Measurements from ENCODE around the gene CCT6B. TPM values are rescaled to one million over a fixed set of nuclear protein-coding genes. Genes with fewer than 3 reads are reported as not detected.

The CCT6B gene
- 5.9 and 6.2 TPM in 2 replicates for total RNA-seq

- peaks cover 6% of the 10 kb centered on the region for H3K36me3 ChIP-seq (ENCODE audit: insufficient read depth, low read length)
- TF ChIP-seq CTCF (IDR thresholded peaks at IDR 0.05; ENCODE audit: extremely low read depth, low read depth, low read length): no peak
- DNase-seq (ENCODE audit: insufficient read length, low spot score, missing footprints): peak; percentile 91
- peak within 1 kb of the TSS; percentile 94 for H3K27ac ChIP-seq (ENCODE audit: low read depth, low read length)
- peak within 1 kb of the TSS; percentile 92 for H3K4me2 ChIP-seq (ENCODE audit: insufficient read depth, low read length)
- H4K20me1 ChIP-seq (ENCODE audit: insufficient read depth, low read length): no peaks in the 10 kb centered on the region
- peaks cover 15% of the 10 kb centered on the region for H3K4me1 ChIP-seq (ENCODE audit: insufficient read depth, low read length)
- no peaks in the 10 kb centered on the region for H3K9me3 ChIP-seq (ENCODE audit: low read depth, low read length)
- peak within 1 kb of the TSS; percentile 93 for H2AFZ ChIP-seq (ENCODE audit: low read length)
- H3K27me3 ChIP-seq (ENCODE audit: insufficient read depth, low read length): no peaks in the 10 kb centered on the region
- peaks cover 22% of the 10 kb centered on the region for H3K79me2 ChIP-seq (ENCODE audit: insufficient read depth, low read length)
- H3K4me3 ChIP-seq (ENCODE audit: insufficient read depth, low read length): peak within 1 kb of the TSS; percentile 84
Observed at GRCh38 chr17:34961093-34961911, at the start of gene CCT6B, which contains the start of gene ZNF830. Gene CCT6B, minus strand, starts transcription at chr17:34961460. Its CDS starts 67 bp downstream, at chr17:34961393. Gene ZNF830, plus strand, starts transcription at chr17:34961540. Its CDS starts 27 bp downstream, at chr17:34961567.

- Histone ChIP-seq H3K79me2 (ENCODE audit: insufficient read depth, low read length) (no peaks in the 10 kb centered on the region), H3K27ac (ENCODE audit: low read depth, low read length) (no peak overlapping the region), H3K4me1 (ENCODE audit: insufficient read depth, low read length) (no peaks in the 10 kb centered on the region), H3K4me2 (ENCODE audit: insufficient read depth, low read length) (no peak overlapping the region), H4K20me1 (ENCODE audit: insufficient read depth, low read length) (no peaks in the 10 kb centered on the region), H3K36me3 (ENCODE audit: insufficient read depth, low read length) (peaks cover 52% of the 10 kb centered on the region), H3K27me3 (ENCODE audit: insufficient read depth, low read length) (no peaks in the 10 kb centered on the region), H3K4me3 (ENCODE audit: insufficient read depth, low read length) (no peak overlapping the region), H3K9me3 (ENCODE audit: low read depth, low read length) (no peaks in the 10 kb centered on the region), H2AFZ (ENCODE audit: low read length) (no peak overlapping the region)
- no peak for TF ChIP-seq CTCF (IDR thresholded peaks at IDR 0.05; ENCODE audit: extremely low read depth, low read depth, low read length)
- no peak for DNase-seq (ENCODE audit: insufficient read length, low spot score, missing footprints)
Observed at GRCh38 chr17:35010093-35010492, 48.8 kb upstream of the CCT6B start.

GRCh38 chr17:35006961-35007360 lies 45.7 kb upstream of the CCT6B start:
- DNase-seq (ENCODE audit: insufficient read length, low spot score, missing footprints): no peak
- Histone ChIP-seq H2AFZ (ENCODE audit: low read length) (no peak overlapping the region), H3K27ac (ENCODE audit: low read depth, low read length) (no peak overlapping the region), H3K79me2 (ENCODE audit: insufficient read depth, low read length) (no peaks in the 10 kb centered on the region), H3K36me3 (ENCODE audit: insufficient read depth, low read length) (peaks cover 53% of the 10 kb centered on the region), H3K4me2 (ENCODE audit: insufficient read depth, low read length) (no peak overlapping the region), H4K20me1 (ENCODE audit: insufficient read depth, low read length) (no peaks in the 10 kb centered on the region), H3K27me3 (ENCODE audit: insufficient read depth, low read length) (no peaks in the 10 kb centered on the region), H3K4me1 (ENCODE audit: insufficient read depth, low read length) (no peaks in the 10 kb centered on the region), H3K4me3 (ENCODE audit: insufficient read depth, low read length) (no peak overlapping the region), H3K9me3 (ENCODE audit: low read depth, low read length) (no peaks in the 10 kb centered on the region)
- no peak for TF ChIP-seq CTCF (IDR thresholded peaks at IDR 0.05; ENCODE audit: extremely low read depth, low read depth, low read length)

- Histone ChIP-seq H3K27ac (ENCODE audit: low read depth, low read length) (no peak overlapping the region), H2AFZ (ENCODE audit: low read length) (no peak overlapping the region), H3K4me1 (ENCODE audit: insufficient read depth, low read length) (no peaks in the 10 kb centered on the region), H3K79me2 (ENCODE audit: insufficient read depth, low read length) (no peaks in the 10 kb centered on the region), H3K4me3 (ENCODE audit: insufficient read depth, low read length) (no peak overlapping the region), H3K36me3 (ENCODE audit: insufficient read depth, low read length) (peaks cover 55% of the 10 kb centered on the region), H3K9me3 (ENCODE audit: low read depth, low read length) (no peaks in the 10 kb centered on the region), H4K20me1 (ENCODE audit: insufficient read depth, low read length) (no peaks in the 10 kb centered on the region), H3K4me2 (ENCODE audit: insufficient read depth, low read length) (no peak overlapping the region), H3K27me3 (ENCODE audit: insufficient read depth, low read length) (no peaks in the 10 kb centered on the region)
- DNase-seq (ENCODE audit: insufficient read length, low spot score, missing footprints): no peak
- no peak for TF ChIP-seq CTCF (IDR thresholded peaks at IDR 0.05; ENCODE audit: extremely low read depth, low read depth, low read length)
Observed at GRCh38 chr17:35006345-35006744, 45.1 kb upstream of the CCT6B start.
